Placental pericyte (primary cell): ENCODE measurements around the gene ERCC6L. TPM values are rescaled to one million over a fixed set of nuclear protein-coding genes. Genes with fewer than 3 reads are reported as not detected.

Experiments used
- small RNA-seq: library from RNA; depleted of rRNA; stranded (forward); fragments of <200 nt; gene quantifications from one replicate; pipeline ENCODE3, GENCODE V24; 2012; ENCODE audit warnings: low replicate concordance
- total RNA-seq: library from RNA; depleted of rRNA; stranded (reverse); fragments of >200 nt; gene quantifications from 2 replicates; pipeline ENCODE4 v1.2.3, GENCODE V29; 2012

ERCC6L gene, protein sequence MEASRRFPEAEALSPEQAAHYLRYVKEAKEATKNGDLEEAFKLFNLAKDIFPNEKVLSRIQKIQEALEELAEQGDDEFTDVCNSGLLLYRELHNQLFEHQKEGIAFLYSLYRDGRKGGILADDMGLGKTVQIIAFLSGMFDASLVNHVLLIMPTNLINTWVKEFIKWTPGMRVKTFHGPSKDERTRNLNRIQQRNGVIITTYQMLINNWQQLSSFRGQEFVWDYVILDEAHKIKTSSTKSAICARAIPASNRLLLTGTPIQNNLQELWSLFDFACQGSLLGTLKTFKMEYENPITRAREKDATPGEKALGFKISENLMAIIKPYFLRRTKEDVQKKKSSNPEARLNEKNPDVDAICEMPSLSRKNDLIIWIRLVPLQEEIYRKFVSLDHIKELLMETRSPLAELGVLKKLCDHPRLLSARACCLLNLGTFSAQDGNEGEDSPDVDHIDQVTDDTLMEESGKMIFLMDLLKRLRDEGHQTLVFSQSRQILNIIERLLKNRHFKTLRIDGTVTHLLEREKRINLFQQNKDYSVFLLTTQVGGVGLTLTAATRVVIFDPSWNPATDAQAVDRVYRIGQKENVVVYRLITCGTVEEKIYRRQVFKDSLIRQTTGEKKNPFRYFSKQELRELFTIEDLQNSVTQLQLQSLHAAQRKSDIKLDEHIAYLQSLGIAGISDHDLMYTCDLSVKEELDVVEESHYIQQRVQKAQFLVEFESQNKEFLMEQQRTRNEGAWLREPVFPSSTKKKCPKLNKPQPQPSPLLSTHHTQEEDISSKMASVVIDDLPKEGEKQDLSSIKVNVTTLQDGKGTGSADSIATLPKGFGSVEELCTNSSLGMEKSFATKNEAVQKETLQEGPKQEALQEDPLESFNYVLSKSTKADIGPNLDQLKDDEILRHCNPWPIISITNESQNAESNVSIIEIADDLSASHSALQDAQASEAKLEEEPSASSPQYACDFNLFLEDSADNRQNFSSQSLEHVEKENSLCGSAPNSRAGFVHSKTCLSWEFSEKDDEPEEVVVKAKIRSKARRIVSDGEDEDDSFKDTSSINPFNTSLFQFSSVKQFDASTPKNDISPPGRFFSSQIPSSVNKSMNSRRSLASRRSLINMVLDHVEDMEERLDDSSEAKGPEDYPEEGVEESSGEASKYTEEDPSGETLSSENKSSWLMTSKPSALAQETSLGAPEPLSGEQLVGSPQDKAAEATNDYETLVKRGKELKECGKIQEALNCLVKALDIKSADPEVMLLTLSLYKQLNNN
- under 0.01 and 12.2 TPM in 2 replicates for total RNA-seq

GRCh38 chrX:72238721-72239475, at the start of gene ERCC6L:
TSS of gene ERCC6L (minus strand) at chrX:72239027. CDS start at chrX:72238911, 116 bp downstream.

DNA sequence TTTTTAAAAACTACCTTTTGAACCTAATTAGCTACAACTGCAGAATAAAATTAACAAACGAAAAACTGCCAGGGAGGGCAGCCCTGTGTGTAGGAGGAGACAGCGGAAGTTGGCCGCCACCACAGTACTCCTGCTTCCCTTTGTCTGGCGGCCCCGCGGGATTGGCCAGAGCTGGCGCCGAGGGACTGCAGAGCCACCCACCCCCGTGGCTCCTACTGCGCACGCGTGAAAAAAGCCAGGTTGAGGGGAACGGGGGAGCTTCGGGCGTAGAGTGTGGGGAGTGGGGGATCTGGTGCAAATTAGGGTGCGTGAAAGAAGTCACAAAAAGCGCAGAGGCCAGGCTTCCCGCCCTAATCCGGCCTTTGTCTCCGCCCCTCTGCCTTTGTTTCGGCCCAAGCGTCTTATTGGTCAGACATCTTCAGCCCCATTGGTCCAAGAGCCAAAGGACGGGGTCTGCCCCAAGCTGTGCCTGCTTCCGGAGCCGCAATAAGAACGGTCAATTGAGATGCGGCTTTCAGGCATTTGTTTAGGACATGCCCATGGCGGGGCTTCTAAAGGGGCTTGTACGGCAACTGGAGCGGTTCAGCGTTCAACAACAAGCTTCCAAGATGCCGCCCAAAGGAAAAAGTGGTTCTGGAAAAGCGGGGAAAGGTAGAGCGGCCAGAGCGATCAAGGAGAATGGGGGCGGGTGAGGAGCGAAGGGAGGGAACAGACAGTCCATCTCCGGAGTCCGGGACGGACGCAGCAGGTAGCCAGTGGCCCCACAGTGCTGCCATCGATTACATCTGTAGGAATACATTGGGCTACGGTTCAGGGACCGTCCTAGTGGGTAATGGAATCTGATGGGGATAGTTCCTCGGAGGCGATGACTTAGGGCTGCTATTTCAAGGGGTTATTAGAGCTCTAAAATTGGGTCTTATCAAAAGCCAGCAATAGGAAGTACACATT, 57.4 kb downstream of the ERCC6L start, which contains the start of gene PIN4:
TSS of gene PIN4 (plus strand) at position 580 of the 948 bp plus-strand sequence. CDS start at position 609, 29 bp downstream.

Small RNA genes within 50 kb of the gene (small RNA-seq; reads per million reads assigned to genes)
- gene RF00019, result not detected

Other genes starting within 250 kb of the ERCC6L start
- 1.4 and 2.4 TPM in 2 replicates for gene RTL5, start 107.1 kb downstream of the ERCC6L start, total RNA-seq
- 4.2 and 7.4 TPM in 2 replicates for gene PIN4, start 57.3 kb downstream of the ERCC6L start, total RNA-seq
- gene RPS4X, start 38.2 kb upstream of the ERCC6L start, total RNA-seq, result 584 and 1,187 TPM in 2 replicates
- 0.22 and 1.1 TPM in 2 replicates for gene CITED1, start 66.9 kb upstream of the ERCC6L start, total RNA-seq